Central memory CD8-positive, alpha-beta T cell (primary cell): Measurements from ENCODE around the gene PIGH.
"Not testable (repeated sequence)": the region's sequence is repeated elsewhere in the genome, so short reads cannot be mapped to it uniquely, and the experiment has no call there.

Source experiments
- ATAC-seq: fragments of 150-1000 bp; cut with Tn5 transposase; replicated peaks from 2 replicates; pipeline ENCODE4 v1.10.0; 2022; ENCODE audit warnings: mild to moderate bottlenecking, moderate FRiP score, moderate number of reproducible peaks; ENCODE audit not compliant: poor library complexity, severe bottlenecking; ENCODE audit errors: extremely low read depth
- DNase-seq, 2 donors: peaks; one replicate each; pipeline ENCODE4 v3.0.0; 2021; ENCODE audit warnings: low spot score in 2 of 2
- H3K27ac Mint-ChIP-seq: one replicate; pipeline ENCODE4 v1.8.0; 2022; ENCODE audit warnings: low read depth, mild to moderate bottlenecking, moderate library complexity, mixed read lengths
- H3K27me3 Mint-ChIP-seq: one replicate; pipeline ENCODE4 v1.8.0; 2022; ENCODE audit warnings: mixed read lengths
- H3K36me3 Mint-ChIP-seq: one replicate; pipeline ENCODE4 v1.8.0; 2022; ENCODE audit warnings: mild to moderate bottlenecking, moderate library complexity, mixed read lengths; ENCODE audit not compliant: insufficient read depth
- H3K4me1 Mint-ChIP-seq: one replicate; pipeline ENCODE4 v1.8.0; 2022; ENCODE audit warnings: mixed read lengths
- H3K4me3 Mint-ChIP-seq: one replicate; pipeline ENCODE4 v1.8.0; 2022; ENCODE audit warnings: mild to moderate bottlenecking, moderate library complexity, mixed read lengths
- H3K9me3 Mint-ChIP-seq: one replicate; pipeline ENCODE4 v1.8.0; 2022; ENCODE audit warnings: mixed read lengths

The PIGH gene

DNA sequence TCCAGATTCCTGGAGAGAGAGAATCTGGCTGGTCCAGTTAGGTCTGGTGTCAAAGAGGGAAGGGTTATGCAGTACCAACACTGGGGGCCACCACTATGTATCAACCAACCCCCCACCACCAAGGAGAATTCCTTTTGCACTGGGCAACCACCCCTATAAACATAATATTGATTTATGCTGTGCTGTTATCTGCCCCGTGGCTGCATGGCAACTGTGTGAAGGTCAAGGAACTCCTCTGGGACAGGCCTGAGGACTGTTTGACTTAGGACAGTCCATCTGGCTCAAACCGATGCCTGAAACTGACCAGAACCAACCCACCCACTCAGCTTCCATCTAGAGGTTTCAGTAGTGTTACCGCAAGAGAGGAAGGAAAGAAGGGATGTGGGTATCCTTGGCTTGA lies 46.5 kb downstream of the PIGH start:
- no peak overlapping the region for H3K4me3 Mint-ChIP-seq
- no peak for DNase-seq
- no peak for ATAC-seq
- H3K4me1 Mint-ChIP-seq: no peaks in the 10 kb centered on the region
- no peak overlapping the region for H3K27ac Mint-ChIP-seq
- H3K9me3 Mint-ChIP-seq: no peaks in the 10 kb centered on the region
- H3K36me3 Mint-ChIP-seq: no peaks in the 10 kb centered on the region
- H3K27me3 Mint-ChIP-seq: peaks cover 27% of the 10 kb centered on the region

DNA sequence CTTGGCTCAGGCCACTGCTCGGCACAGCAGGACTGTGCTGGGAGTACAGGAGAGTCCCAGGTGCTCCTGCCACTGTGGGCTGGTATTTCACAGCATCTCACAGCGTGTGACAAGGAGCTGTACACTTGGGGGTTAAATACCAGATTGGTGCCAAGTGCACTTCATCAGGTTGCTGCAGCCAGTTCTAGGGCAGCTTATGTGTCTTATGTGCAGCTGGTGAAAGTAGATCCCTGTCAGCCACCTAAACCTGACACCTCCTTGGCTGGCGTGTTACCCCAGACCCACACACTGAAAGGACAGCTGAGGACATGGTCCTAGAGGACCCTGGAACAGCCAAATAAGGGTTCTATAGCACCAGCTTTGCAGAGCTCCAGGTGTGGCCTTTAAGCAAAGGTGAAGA lies 48.1 kb downstream of the PIGH start:
- H3K27me3 Mint-ChIP-seq: peaks cover 27% of the 10 kb centered on the region
- ATAC-seq: no peak

DNA sequence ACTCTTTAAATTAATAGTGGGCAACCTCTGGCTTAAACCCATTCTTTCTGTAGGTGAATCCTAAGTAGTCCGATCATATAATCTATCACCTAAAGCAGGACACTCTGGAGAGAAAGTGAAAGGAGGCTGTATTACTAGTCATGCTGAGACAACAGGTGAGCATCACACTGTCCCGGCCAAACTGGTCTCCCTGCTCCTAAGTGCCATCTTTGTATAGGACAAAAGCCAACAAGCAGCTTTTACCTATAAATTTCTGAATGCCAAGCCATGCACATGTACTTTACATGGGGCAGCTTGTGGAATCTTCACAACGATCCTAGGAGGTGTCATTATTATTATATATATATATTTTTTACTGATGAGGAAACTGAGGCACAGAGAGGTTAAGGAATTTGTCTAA lies 48.9 kb downstream of the PIGH start:
- ATAC-seq: no peak
- DNase-seq: no peak
- peaks cover 31% of the 10 kb centered on the region for H3K27me3 Mint-ChIP-seq
- no peak overlapping the region for H3K27ac Mint-ChIP-seq
- no peaks in the 10 kb centered on the region for H3K4me1 Mint-ChIP-seq
- no peaks in the 10 kb centered on the region for H3K36me3 Mint-ChIP-seq
- no peak overlapping the region for H3K4me3 Mint-ChIP-seq
- H3K9me3 Mint-ChIP-seq: no peaks in the 10 kb centered on the region

More for the DNA sequence above, 48.1 kb downstream of the PIGH start:
- no peaks in the 10 kb centered on the region for H3K9me3 Mint-ChIP-seq
- H3K4me3 Mint-ChIP-seq: no peak overlapping the region
- DNase-seq: no peak
- no peaks in the 10 kb centered on the region for H3K36me3 Mint-ChIP-seq
- no peak overlapping the region for H3K27ac Mint-ChIP-seq
- H3K4me1 Mint-ChIP-seq: no peaks in the 10 kb centered on the region

DNA sequence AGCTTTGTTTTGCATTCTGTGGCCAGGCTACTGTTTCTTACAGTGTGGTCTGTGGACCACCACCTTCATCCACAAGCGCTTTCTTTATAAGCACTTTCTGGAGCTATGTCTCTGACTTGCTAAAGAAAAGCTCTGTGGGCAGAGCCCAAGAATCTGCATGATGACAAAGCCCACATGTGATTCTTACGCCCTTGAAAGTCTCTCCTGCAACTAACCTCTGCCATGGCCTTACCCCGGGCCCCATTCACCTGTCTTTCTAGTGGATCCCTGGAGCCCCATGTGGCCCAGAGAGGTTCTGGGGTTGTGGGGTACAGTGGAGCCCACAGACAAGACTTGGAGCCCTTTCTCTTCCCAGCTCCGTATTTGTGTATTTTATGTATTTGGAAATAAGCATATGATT lies 50.3 kb downstream of the PIGH start:
- Mint-ChIP-seq H3K27me3 (peaks cover 45% of the 10 kb centered on the region), H3K27ac (no peak overlapping the region), H3K9me3 (no peaks in the 10 kb centered on the region), H3K36me3 (no peaks in the 10 kb centered on the region), H3K4me1 (no peaks in the 10 kb centered on the region), H3K4me3 (no peak overlapping the region)
- DNase-seq (no peak), ATAC-seq (no peak)

DNA sequence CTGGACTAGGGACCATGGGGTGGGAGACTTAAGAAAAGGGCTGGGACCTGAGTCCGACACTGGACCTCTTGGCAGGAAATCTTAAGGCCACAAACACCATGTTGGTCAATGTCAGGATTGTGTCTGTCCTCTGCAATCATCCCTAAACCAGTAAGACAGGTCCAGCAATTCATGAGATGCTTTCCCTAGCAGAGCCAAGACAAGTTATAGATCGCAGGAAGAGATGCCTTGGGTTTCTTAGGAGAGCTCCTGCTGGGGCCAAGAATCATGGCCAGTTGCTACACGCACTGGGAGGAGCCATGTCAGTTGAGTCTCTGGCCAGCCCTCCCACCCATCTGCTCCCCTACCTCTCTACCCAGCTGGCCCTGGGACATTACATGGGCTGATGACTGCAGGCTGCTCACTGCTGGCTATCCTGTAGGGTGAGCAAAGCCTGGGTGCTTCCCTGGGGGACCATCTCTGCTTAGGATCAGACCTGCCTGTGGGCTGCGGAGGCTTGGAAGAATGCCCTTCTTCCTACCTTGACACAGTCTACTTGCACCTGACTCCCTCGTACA lies 52.8 kb downstream of the PIGH start:
- Mint-ChIP-seq H3K27ac (no peak overlapping the region), H3K9me3 (no peaks in the 10 kb centered on the region), H3K4me3 (no peak overlapping the region), H3K36me3 (no peaks in the 10 kb centered on the region), H3K27me3 (peaks cover 69% of the 10 kb centered on the region), H3K4me1 (no peaks in the 10 kb centered on the region)
- DNase-seq (no peak), ATAC-seq (no peak)

DNA sequence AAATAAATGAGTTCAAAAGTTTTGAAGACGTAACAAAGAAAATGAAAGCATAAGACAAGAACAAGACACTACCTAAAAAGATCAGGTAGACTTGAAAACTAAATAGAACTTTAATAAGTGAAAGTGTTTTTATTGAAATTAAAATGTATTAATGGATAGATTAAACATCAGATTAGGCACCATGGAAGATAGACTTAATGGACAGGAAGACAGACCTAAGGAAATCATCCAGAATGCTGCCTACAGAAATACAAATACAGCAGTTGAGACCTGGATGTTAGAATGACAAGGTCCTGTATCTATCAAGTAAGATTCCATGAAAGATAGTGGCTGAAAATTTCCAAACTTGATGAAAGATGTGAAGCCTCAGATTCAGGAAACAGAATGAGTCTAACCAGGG lies 55.5 kb downstream of the PIGH start:
- no peaks in the 10 kb centered on the region for H3K9me3 Mint-ChIP-seq
- peaks cover 74% of the 10 kb centered on the region for H3K27me3 Mint-ChIP-seq
- H3K36me3 Mint-ChIP-seq: peaks cover 2% of the 10 kb centered on the region
- H3K4me1 Mint-ChIP-seq: peaks cover 5% of the 10 kb centered on the region
- H3K4me3 Mint-ChIP-seq: no peak overlapping the region
- no peak for ATAC-seq
- no peak overlapping the region for H3K27ac Mint-ChIP-seq
- DNase-seq: no peak

DNA sequence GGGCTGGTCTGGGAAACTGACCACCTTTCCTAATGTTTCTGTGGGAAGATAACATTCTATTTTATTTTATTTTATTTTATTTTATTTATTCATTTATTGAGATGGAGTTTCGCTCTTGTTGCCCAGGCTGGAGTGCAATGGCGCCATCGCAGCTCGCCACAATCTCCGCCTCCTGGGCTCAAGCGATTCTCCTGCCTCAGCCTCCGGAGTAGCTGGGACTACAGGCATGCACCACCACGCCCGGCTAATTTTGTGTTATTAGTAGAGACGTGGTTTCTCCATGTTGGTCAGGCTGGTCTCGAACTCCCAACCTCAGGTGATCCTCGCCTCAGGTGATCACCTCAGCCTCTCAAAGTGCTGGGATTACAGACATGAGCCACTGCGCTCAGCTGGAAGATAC lies 57.4 kb downstream of the PIGH start:
- H3K4me1 Mint-ChIP-seq, H3K36me3 Mint-ChIP-seq, DNase-seq, H3K27ac Mint-ChIP-seq, H3K9me3 Mint-ChIP-seq, ATAC-seq, H3K4me3 Mint-ChIP-seq: not testable (repeated sequence)
- H3K27me3 Mint-ChIP-seq: peaks cover 63% of the 10 kb centered on the region

DNA sequence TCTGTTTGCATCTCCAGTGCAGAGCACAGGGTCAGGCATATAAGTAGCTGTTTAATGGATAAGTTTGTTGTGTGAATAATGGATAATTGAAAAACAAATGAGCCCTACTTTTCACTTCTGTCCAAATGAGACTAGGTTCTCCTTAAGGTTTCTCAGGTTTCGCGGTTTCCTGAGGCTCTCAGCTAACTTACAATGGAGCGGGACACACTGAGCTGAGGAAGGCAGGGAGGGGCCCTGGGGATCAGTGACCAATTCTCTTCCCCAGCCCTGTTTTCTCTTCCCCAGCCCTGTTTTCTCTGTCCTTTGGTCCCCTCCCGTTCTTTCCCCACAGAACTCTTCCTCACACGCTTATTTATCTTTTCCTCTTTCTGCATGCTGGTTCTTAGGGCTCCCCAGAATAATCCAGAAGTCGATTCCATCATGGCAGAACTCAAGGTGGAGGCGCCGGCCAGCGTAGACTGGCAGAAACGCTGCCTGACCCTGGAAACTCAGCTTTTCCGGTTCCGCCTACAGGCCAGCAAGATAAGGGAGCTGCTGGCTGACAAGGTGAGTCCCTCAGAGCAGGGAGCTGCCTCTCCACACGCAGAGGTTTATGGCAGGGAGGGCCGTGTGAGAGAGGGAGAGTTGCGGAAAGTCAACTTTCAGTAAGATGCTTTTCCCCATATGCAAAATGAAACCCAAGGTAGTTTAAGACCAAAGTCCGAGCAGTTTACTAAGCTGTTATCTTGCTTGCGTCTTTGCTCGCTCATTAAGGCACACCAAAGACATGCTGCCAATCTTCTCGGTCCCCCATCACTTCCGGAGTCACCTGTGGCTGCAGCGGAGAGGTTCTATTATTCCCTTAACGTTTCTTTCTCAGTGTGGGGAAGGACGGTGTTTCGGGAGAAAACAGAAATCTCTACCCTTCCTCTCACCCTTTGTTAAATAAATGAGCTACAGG lies 58.4 kb downstream of the PIGH start:
- ATAC-seq: no peak
- H3K36me3 Mint-ChIP-seq: peaks cover 2% of the 10 kb centered on the region
- peaks cover 5% of the 10 kb centered on the region for H3K4me1 Mint-ChIP-seq
- no peak for DNase-seq
- H3K27me3 Mint-ChIP-seq: peaks cover 63% of the 10 kb centered on the region
- no peak overlapping the region for H3K27ac Mint-ChIP-seq
- H3K9me3 Mint-ChIP-seq: no peaks in the 10 kb centered on the region
- peak overlapping the region; percentile 56 for H3K4me3 Mint-ChIP-seq
